ENCODE results near the gene STPG4. TPM values are rescaled to one million over a fixed set of nuclear protein-coding genes. Genes with fewer than 3 reads are reported as not detected.
A peak's percentile ranks its signal among the peaks of the same experiment; 100 is the strongest.

STPG4 gene
- total and polyA plus RNA-seq, 4 donors: 0.06 to 1.0 (median 0.20) TPM

GRCh38 chr2:47046271-47046670 lies 108.8 kb downstream of the STPG4 start:
- ATAC-seq (ENCODE audit: insufficient read depth, low FRiP score): no peak
- H3K27ac ChIP-seq (ENCODE audit: low read depth in 1 of 2, low read length in 1 of 2): no peak overlapping the region

GRCh38 chr2:47043891-47044239 lies 111.2 kb downstream of the STPG4 start:
- 75 to 79% methylated on average over 4 of the region's 4 CpGs for WGBS, 2 donors
- H3K36me3 ChIP-seq (ENCODE audit: control insufficient read depth in 4 of 4, insufficient read depth in 4 of 4, low read length in 4 of 4): peaks cover 0 to 33% (median 2%) of the 10 kb centered on the region in 4 donors
- H3K9ac ChIP-seq (ENCODE audit: insufficient read depth in 1 of 2, low read length in 2 of 2): no peak overlapping the region

More at GRCh38 chr2:47046271-47046670, 108.8 kb downstream of the STPG4 start:
- 89 to 92% methylated on average over 5 of the region's 5 CpGs for WGBS, 2 donors
- no peak overlapping the region for H3K4me3 ChIP-seq
- TF ChIP-seq CTCF (IDR thresholded peaks at IDR 0.05; ENCODE audit: control extremely low read depth, extremely low read depth): no peak
- no peaks in the 10 kb centered on the region for H3K27me3 ChIP-seq (ENCODE audit: control insufficient read depth in 3 of 3, insufficient read depth in 3 of 3, low read length in 2 of 3)
- no peak for DNase-seq
- peaks cover 0 to 30% (median 3%) of the 10 kb centered on the region in 4 donors for H3K36me3 ChIP-seq (ENCODE audit: control insufficient read depth in 4 of 4, insufficient read depth in 4 of 4, low read length in 4 of 4)
- no peak overlapping the region for H3K9ac ChIP-seq (ENCODE audit: insufficient read depth in 1 of 2, low read length in 2 of 2)
- peaks cover 5 to 11% (median 10%) of the 10 kb centered on the region in 5 donors for H3K4me1 ChIP-seq (ENCODE audit: control insufficient read depth in 5 of 5, insufficient read depth in 5 of 5, low read length in 5 of 5)
- H3K9me3 ChIP-seq (ENCODE audit: control insufficient read depth in 4 of 4, insufficient read depth in 3 of 4, low read length in 3 of 4): no peaks in the 10 kb centered on the region

GRCh38 chr2:47043142-47043890 lies 111.8 kb downstream of the STPG4 start:
- peak overlapping the region; percentile 78 to 80 for H3K27ac ChIP-seq (ENCODE audit: low read depth in 1 of 2, low read length in 1 of 2)
- DNase-seq (peak in 2 of 3 donors; percentile 40), ATAC-seq (ENCODE audit: insufficient read depth, low FRiP score) (peak; percentile 50)
- peaks cover 3 to 23% (median 11%) of the 10 kb centered on the region in 5 donors for H3K4me1 ChIP-seq (ENCODE audit: control insufficient read depth in 5 of 5, insufficient read depth in 5 of 5, low read length in 5 of 5)
- H3K27me3 ChIP-seq (ENCODE audit: control insufficient read depth in 3 of 3, insufficient read depth in 3 of 3, low read length in 2 of 3): no peaks in the 10 kb centered on the region
- no peak for TF ChIP-seq CTCF (IDR thresholded peaks at IDR 0.05; ENCODE audit: control extremely low read depth, extremely low read depth)
- H3K9ac ChIP-seq (ENCODE audit: insufficient read depth in 1 of 2, low read length in 2 of 2): peak overlapping the region in 1 of 2 donors; percentile 38
- H3K4me3 ChIP-seq: no peak overlapping the region
- H3K36me3 ChIP-seq (ENCODE audit: control insufficient read depth in 4 of 4, insufficient read depth in 4 of 4, low read length in 4 of 4): peaks cover 0 to 33% (median 2%) of the 10 kb centered on the region in 4 donors
- H3K9me3 ChIP-seq (ENCODE audit: control insufficient read depth in 4 of 4, insufficient read depth in 3 of 4, low read length in 3 of 4): no peaks in the 10 kb centered on the region
- 64 to 85% methylated on average over 8 of the region's 8 CpGs for WGBS, 2 donors

More at GRCh38 chr2:47043891-47044239, 111.2 kb downstream of the STPG4 start:
- no peaks in the 10 kb centered on the region for H3K27me3 ChIP-seq (ENCODE audit: control insufficient read depth in 3 of 3, insufficient read depth in 3 of 3, low read length in 2 of 3)
- no peaks in the 10 kb centered on the region for H3K9me3 ChIP-seq (ENCODE audit: control insufficient read depth in 4 of 4, insufficient read depth in 3 of 4, low read length in 3 of 4)
- ATAC-seq (ENCODE audit: insufficient read depth, low FRiP score) (no peak), DNase-seq (no peak)
- peak overlapping the region in 1 of 2 donors; percentile 80 for H3K27ac ChIP-seq (ENCODE audit: low read depth in 1 of 2, low read length in 1 of 2)
- no peak overlapping the region for H3K4me3 ChIP-seq
- H3K4me1 ChIP-seq (ENCODE audit: control insufficient read depth in 5 of 5, insufficient read depth in 5 of 5, low read length in 5 of 5): peaks cover 3 to 23% (median 11%) of the 10 kb centered on the region in 5 donors
- TF ChIP-seq CTCF (IDR thresholded peaks at IDR 0.05; ENCODE audit: control extremely low read depth, extremely low read depth): no peak

Data from lung (tissue), 12 donors.